ENCODE results near the gene MAP2.
A peak's percentile ranks its signal among the peaks of the same experiment; 100 is the strongest.

The MAP2 gene

GRCh38 chr2:209768557-209768956 is 344.7 kb downstream of the MAP2 start:
- POLR2A ChIA-PET (ENCODE audit: low non-redundant PET), result no interaction called here
- TF ChIP-seq CTCF (conservative IDR thresholded peaks at IDR 0.05; ENCODE audit: low read depth), result no peak
- CTCF ChIA-PET, result no interaction called here
- no peak overlapping the region for H3K27ac ChIP-seq
- no peak for DNase-seq (ENCODE audit: low spot score)

GRCh38 chr2:209771474-209772289 is 347.8 kb downstream of the MAP2 start, which contains the start of gene UNC80:
Gene UNC80 (plus strand): TSS chr2:209771832. CDS start chr2:209772073, 241 bp downstream.
- H3K27ac ChIP-seq, result no peak within 1 kb of the TSS
- ChIA-PET CTCF (interaction anchor here (0.6 to 0.9 kb wide), 3 partner anchors 15 to 190 kb away, joined by 3 to 4 read pairs (median 3); no protein-coding TSS in a partner anchor), POLR2A (ENCODE audit: low non-redundant PET) (no interaction called here)
- no peak for TF ChIP-seq CTCF (conservative IDR thresholded peaks at IDR 0.05; ENCODE audit: low read depth)
- peak; percentile 67 for DNase-seq (ENCODE audit: low spot score)

GRCh38 chr2:209772290-209772685 is 348.4 kb downstream of the MAP2 start:
- POLR2A ChIA-PET (ENCODE audit: low non-redundant PET), result no interaction called here
- H3K27ac ChIP-seq, result no peak overlapping the region
- TF ChIP-seq CTCF (conservative IDR thresholded peaks at IDR 0.05; ENCODE audit: low read depth), result no peak
- CTCF ChIA-PET, result interaction anchor here (0.6 to 0.9 kb wide), 2 partner anchors 16 to 189 kb away, joined by 3 read pairs; no protein-coding TSS in a partner anchor
- DNase-seq (ENCODE audit: low spot score), result no peak

- no peak overlapping the region for H3K27ac ChIP-seq
- TF ChIP-seq CTCF (conservative IDR thresholded peaks at IDR 0.05; ENCODE audit: low read depth), result no peak
- no peak for DNase-seq (ENCODE audit: low spot score)
- ChIA-PET POLR2A (ENCODE audit: low non-redundant PET) (no interaction called here), CTCF (interaction anchor here (0.6 kb wide), 1 partner anchor 442 kb away, joined by 3 read pairs; no protein-coding TSS in a partner anchor)
These were observed 349.5 kb downstream of the MAP2 start for GRCh38 chr2:209773377-209773776.

Data from RWPE1 (cell line).